RPMI8226 (cell line): ENCODE measurements around the gene PRKCZ.

Source experiments
- DNase-seq: peaks from one replicate; pipeline ENCODE4 v3.0.0-alpha.2; 2015

PRKCZ gene

GRCh38 chr1:2166254-2166653 is 116.0 kb downstream of the PRKCZ start:
- DNase-seq: no peak

GRCh38 chr1:2166695-2167094 is 116.5 kb downstream of the PRKCZ start:
- no peak for DNase-seq

GRCh38 chr1:2168090-2168489 is 117.9 kb downstream of the PRKCZ start:
- no peak for DNase-seq

GRCh38 chr1:2168535-2168934 is 118.3 kb downstream of the PRKCZ start:
- no peak for DNase-seq

GRCh38 chr1:2169200-2169836 is 119.1 kb downstream of the PRKCZ start:
- DNase-seq: no peak

GRCh38 chr1:2170211-2170610 is 120.0 kb downstream of the PRKCZ start:
- DNase-seq: no peak

- DNase-seq: no peak
These were observed 121.8 kb downstream of the PRKCZ start for GRCh38 chr1:2172012-2172411.

GRCh38 chr1:2172551-2173146 is 122.4 kb downstream of the PRKCZ start:
- DNase-seq: no peak

GRCh38 chr1:2173546-2174347 is 123.5 kb downstream of the PRKCZ start:
- no peak for DNase-seq

- peak; percentile 52 for DNase-seq
These were observed 124.3 kb downstream of the PRKCZ start for GRCh38 chr1:2174348-2175054.

- DNase-seq: no peak
These were observed 124.8 kb downstream of the PRKCZ start for GRCh38 chr1:2175055-2175414.

GRCh38 chr1:2175681-2176454 is 125.7 kb downstream of the PRKCZ start:
- no peak for DNase-seq

- no peak for DNase-seq
These were observed 126.4 kb downstream of the PRKCZ start for GRCh38 chr1:2176615-2177014.

- no peak for DNase-seq
These were observed 127.3 kb downstream of the PRKCZ start for GRCh38 chr1:2177541-2177940.

GRCh38 chr1:2177946-2178538 is 127.8 kb downstream of the PRKCZ start:
- DNase-seq: no peak

GRCh38 chr1:2178875-2179274 is 128.7 kb downstream of the PRKCZ start:
- DNase-seq: no peak

- no peak for DNase-seq
These were observed 129.2 kb downstream of the PRKCZ start for GRCh38 chr1:2179283-2180013.

GRCh38 chr1:2180297-2181245 is 130.4 kb downstream of the PRKCZ start:
- no peak for DNase-seq

GRCh38 chr1:2181271-2181670 is 131.1 kb downstream of the PRKCZ start:
- DNase-seq: no peak

GRCh38 chr1:2181752-2182151 is 131.5 kb downstream of the PRKCZ start:
- no peak for DNase-seq
